Panc1 (cell line): ENCODE results near the gene NIPBL.

Source experiments
- SIN3A ChIP-seq: IDR thresholded peaks from 2 replicates; pipeline ENCODE4 v1.6.1; 2012; ENCODE audit warnings: low read depth, mild to moderate bottlenecking, low read length, moderate library complexity, borderline replicate concordance; ENCODE audit not compliant: insufficient read depth
- TCF7L2 ChIP-seq: IDR thresholded peaks from 2 replicates; pipeline ENCODE4 v1.6.1; 2011; ENCODE audit warnings: mild to moderate bottlenecking, low read depth, low read length, inconsistent platforms
- TF ChIP-seq, protein P1 (sequence below): fragments of 450-650 bp; IDR thresholded peaks from 2 replicates; pipeline ENCODE4 v1.5.1; 2017; ENCODE audit warnings: mild to moderate bottlenecking

DNA sequence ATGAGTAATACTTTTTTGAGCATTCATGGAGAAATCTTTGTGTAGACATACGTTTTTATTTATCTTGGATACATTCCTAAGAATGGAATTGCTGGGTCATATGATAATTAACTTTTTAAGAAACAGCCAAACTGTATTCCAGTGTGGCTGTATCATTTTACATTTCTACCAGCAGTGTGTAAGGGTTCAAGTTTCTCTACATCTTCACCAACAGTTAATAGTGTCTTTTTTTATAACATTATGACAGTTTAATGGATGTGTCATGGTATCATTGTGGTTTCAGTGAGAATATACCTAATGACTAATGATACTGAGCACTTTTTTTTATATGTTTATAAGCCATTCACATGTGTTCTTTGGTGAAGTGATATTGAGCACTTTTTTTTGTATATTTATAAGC lies 52.4 kb downstream of the NIPBL start:
- TF ChIP-seq, protein P1, sequence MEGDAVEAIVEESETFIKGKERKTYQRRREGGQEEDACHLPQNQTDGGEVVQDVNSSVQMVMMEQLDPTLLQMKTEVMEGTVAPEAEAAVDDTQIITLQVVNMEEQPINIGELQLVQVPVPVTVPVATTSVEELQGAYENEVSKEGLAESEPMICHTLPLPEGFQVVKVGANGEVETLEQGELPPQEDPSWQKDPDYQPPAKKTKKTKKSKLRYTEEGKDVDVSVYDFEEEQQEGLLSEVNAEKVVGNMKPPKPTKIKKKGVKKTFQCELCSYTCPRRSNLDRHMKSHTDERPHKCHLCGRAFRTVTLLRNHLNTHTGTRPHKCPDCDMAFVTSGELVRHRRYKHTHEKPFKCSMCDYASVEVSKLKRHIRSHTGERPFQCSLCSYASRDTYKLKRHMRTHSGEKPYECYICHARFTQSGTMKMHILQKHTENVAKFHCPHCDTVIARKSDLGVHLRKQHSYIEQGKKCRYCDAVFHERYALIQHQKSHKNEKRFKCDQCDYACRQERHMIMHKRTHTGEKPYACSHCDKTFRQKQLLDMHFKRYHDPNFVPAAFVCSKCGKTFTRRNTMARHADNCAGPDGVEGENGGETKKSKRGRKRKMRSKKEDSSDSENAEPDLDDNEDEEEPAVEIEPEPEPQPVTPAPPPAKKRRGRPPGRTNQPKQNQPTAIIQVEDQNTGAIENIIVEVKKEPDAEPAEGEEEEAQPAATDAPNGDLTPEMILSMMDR, result no peak
- TF ChIP-seq TCF7L2 (no peak), SIN3A (no peak)
